PC-9 (cell line): Measurements from ENCODE around the gene CETP.

ENCODE experiments used
- EZH2 ChIP-seq: fragments of 200-600 bp; sonication (generic); IDR thresholded peaks from 2 replicates; pipeline ENCODE4 v1.8.0; 2017; ENCODE audit warnings: antibody characterized with exemption, low read depth
- TF ChIP-seq, protein P1 (sequence below): fragments of 200-600 bp; sonication (generic); conservative IDR thresholded peaks from 2 replicates; pipeline ENCODE4 v1.6.1; 2017; ENCODE audit warnings: mixed run types, antibody characterized with exemption, mild to moderate bottlenecking, moderate library complexity

DNA sequence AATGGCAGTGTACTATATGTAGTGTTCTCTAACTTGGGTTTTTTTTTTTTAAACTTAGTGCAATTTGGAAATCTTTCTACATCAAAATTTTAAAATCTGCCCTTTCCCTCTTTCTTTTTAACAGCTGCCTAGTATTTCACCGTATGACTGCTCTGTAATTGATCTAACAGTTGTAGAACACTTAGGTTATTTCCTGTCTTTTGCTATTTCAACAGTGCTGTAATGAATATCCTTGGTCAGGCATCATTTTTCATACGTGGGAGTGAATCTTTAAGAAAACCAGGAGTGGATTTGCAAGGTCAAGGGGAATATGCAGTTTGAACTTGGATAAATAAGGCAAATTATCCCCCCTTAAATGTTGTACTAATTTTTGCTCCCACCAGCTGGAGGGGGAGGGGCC, 31.5 kb downstream of the CETP start:
- TF ChIP-seq EZH2, result no peak
- TF ChIP-seq, protein P1, sequence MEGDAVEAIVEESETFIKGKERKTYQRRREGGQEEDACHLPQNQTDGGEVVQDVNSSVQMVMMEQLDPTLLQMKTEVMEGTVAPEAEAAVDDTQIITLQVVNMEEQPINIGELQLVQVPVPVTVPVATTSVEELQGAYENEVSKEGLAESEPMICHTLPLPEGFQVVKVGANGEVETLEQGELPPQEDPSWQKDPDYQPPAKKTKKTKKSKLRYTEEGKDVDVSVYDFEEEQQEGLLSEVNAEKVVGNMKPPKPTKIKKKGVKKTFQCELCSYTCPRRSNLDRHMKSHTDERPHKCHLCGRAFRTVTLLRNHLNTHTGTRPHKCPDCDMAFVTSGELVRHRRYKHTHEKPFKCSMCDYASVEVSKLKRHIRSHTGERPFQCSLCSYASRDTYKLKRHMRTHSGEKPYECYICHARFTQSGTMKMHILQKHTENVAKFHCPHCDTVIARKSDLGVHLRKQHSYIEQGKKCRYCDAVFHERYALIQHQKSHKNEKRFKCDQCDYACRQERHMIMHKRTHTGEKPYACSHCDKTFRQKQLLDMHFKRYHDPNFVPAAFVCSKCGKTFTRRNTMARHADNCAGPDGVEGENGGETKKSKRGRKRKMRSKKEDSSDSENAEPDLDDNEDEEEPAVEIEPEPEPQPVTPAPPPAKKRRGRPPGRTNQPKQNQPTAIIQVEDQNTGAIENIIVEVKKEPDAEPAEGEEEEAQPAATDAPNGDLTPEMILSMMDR, result no peak
